SH-SY5Y (cell line): ENCODE data around the gene ARHGEF4.

Experiments used
- GATA2 ChIP-seq: IDR thresholded peaks from 2 replicates; pipeline ENCODE4 v1.6.1; 2011; ENCODE audit warnings: mild to moderate bottlenecking, low read depth, low read length
- GATA3 ChIP-seq: IDR thresholded peaks from 2 replicates; pipeline ENCODE4 v1.6.1; 2011; ENCODE audit warnings: low read depth, mild to moderate bottlenecking, low read length, moderate library complexity

- TF ChIP-seq GATA3 (no peak), GATA2 (no peak)
These were observed 145.0 kb downstream of the ARHGEF4 start for GRCh38 chr2:130981667-130982066.
